ENCODE results near the gene CETP. TPM values are rescaled to one million over a fixed set of nuclear protein-coding genes. Genes with fewer than 3 reads are reported as not detected.

CETP gene
- total and polyA plus RNA-seq, 2 of the 13 experiments (the other 11 are each of a cell fraction or from before 2014, with no cell fraction given): 0.31 to 9.8 TPM

GRCh38 chr16:56919099-56919800 lies 42.5 kb upstream of the CETP start (continued):
- TF ChIP-seq TFDP2 (CRISPR knock-in tag; IDR thresholded peaks at IDR 0.05): peak; percentile 66; the same call in 1 of the 2 replicates
- TF ChIP-seq ZNF576 (CRISPR knock-in tag; IDR thresholded peaks at IDR 0.05): peak; percentile 60; the same call in 1 of the 2 replicates
- TF ChIP-seq ZNF704 (CRISPR knock-in tag; IDR thresholded peaks at IDR 0.05; ENCODE audit: borderline replicate concordance): no peak
- TF ChIP-seq KDM6A (CRISPR knock-in tag; IDR thresholded peaks at IDR 0.05; ENCODE audit: low read depth): peak; percentile 98
- TF ChIP-seq EEA1 (CRISPR knock-in tag; IDR thresholded peaks at IDR 0.05; ENCODE audit: borderline replicate concordance): 0 out of 2 replicates have a peak, but pooled peaks have one; percentile 43
- TF ChIP-seq JARID2 (CRISPR knock-in tag; IDR thresholded peaks at IDR 0.05; ENCODE audit: insufficient replicate concordance): peak; percentile 63
- no peak; the same call in 1 of the 2 replicates for TF ChIP-seq KDM1A (CRISPR knock-in tag; IDR thresholded peaks at IDR 0.05)
- TF ChIP-seq ZNF18 (CRISPR knock-in tag; IDR thresholded peaks at IDR 0.05; ENCODE audit: insufficient replicate concordance): no peak
- no peak for TF ChIP-seq DDIT3 (CRISPR knock-in tag; IDR thresholded peaks at IDR 0.05)
- TF ChIP-seq HIVEP1 (CRISPR knock-in tag; IDR thresholded peaks at IDR 0.05): peak; percentile 69; the same call in 1 of the 2 replicates
- TF ChIP-seq ZNF513 (CRISPR knock-in tag; conservative IDR thresholded peaks at IDR 0.05): no peak
- no peak for TF ChIP-seq ZNF841 (CRISPR knock-in tag; IDR thresholded peaks at IDR 0.05; ENCODE audit: borderline replicate concordance)
- no peak for TF ChIP-seq SUZ12 (IDR thresholded peaks at IDR 0.05; ENCODE audit: low read depth, low read length)
- no peak for TF ChIP-seq DR1 (CRISPR knock-in tag; IDR thresholded peaks at IDR 0.05)
- 0 out of 2 replicates have a peak, but pooled peaks have one; percentile 76 for TF ChIP-seq ATF5 (CRISPR knock-in tag; IDR thresholded peaks at IDR 0.05; ENCODE audit: low read depth)
- TF ChIP-seq ZNF614 (CRISPR knock-in tag; IDR thresholded peaks at IDR 0.05; ENCODE audit: borderline replicate concordance): 0 out of 2 replicates have a peak, but pooled peaks have one; percentile 66
- peak; percentile 77; the same call in 1 of the 2 replicates for TF ChIP-seq MYPOP (CRISPR knock-in tag; IDR thresholded peaks at IDR 0.05)
- no peak for TF ChIP-seq ZNF777 (CRISPR knock-in tag; IDR thresholded peaks at IDR 0.05)
- no peak for TF ChIP-seq ZNF781 (CRISPR knock-in tag; IDR thresholded peaks at IDR 0.05; ENCODE audit: borderline replicate concordance, not compliant biosample characterization)
